LoVo (cell line): ENCODE data around the gene RALB.
"Not testable (repeated sequence)": the region's sequence is repeated elsewhere in the genome, so short reads cannot be mapped to it uniquely, and the experiment has no call there.

Source experiments
- DNase-seq: peaks from one replicate; pipeline ENCODE4 v3.0.0-alpha.2; 2016; ENCODE audit warnings: low spot score

Gene RALB

DNA sequence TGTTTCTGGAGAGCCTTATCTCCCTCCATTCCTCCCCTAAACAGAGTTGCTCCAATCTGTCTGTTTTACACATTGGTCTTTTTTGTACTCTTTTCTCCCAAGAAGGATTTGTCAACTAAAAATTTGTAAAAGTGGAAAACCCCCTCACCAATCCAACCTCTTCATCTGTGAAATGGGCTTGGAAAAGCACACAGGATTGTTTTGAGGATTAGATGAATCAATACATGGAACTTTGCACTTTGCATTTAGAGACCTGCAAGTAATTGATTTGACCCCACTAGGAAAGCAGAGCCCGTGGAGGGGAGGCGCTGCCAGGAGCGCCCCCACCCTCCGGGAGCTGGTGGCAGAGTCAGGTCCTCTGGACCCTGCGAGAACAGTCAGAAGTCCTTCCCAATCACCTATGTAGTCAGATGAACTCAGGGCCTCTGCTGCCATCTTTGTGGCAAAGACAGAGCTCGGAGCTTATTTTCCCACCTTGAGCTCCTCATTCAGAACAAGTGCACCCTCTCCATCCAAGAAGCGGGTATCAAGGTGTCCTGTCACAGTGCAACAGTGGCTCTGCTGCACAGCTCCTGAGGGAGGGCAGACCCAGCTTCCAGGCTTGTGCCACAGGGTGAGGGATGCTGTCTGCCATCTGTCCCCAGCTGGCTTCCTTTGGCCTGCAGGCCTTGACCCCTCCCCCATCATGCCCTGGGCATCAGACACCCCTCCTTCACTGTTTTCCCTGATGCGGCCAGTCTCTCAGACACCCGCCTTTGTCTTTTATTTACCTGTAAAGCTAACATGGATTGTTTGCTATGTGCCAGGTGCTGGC lies 27.7 kb upstream of the RALB start:
- DNase-seq: no peak

DNA sequence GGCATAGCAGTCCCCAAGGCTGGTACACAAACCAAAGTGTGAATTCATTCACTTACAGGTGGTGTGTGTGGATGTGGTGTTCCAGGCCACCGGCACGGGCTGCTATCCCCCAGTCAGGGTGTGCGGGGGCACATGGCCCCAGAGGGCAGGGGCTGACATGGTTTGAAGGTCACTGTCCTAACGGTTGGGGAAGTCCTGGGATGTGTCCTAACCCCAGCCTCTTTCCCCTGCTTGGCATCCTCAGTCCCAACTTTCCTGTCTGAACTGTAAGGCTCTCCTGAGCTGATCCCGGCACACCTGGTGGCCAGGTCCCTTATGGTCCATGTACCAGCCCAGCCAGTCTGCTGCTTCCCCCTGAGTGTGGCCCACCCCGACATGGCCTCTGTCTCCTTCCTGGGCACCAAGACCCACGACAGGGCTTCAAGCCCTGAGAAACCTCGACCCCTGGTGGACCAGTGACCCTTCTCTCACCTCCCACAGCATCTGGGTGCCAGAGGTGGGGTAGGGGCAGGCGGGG lies 27.0 kb upstream of the RALB start:
- DNase-seq: no peak

DNA sequence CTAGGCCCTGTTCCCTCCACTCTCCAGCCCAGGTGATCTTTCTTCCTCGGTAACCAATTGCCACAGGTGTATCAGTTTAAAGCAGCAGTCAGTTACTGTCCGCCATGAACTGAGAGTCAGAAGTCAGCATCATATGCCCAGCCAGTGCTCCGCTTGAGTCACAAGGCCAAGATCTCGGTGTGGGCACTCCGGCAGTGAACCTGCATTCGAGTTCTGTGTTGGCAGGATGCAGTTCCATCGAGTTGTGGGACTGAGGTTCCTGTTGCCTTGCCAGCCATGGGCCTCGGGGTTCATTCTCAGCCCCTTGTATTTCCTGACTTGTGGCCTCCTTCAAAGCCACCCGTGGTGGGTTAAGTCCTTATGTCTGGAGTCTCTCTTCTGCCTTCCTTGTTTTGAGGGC lies 26.3 kb upstream of the RALB start:
- DNase-seq: no peak

DNA sequence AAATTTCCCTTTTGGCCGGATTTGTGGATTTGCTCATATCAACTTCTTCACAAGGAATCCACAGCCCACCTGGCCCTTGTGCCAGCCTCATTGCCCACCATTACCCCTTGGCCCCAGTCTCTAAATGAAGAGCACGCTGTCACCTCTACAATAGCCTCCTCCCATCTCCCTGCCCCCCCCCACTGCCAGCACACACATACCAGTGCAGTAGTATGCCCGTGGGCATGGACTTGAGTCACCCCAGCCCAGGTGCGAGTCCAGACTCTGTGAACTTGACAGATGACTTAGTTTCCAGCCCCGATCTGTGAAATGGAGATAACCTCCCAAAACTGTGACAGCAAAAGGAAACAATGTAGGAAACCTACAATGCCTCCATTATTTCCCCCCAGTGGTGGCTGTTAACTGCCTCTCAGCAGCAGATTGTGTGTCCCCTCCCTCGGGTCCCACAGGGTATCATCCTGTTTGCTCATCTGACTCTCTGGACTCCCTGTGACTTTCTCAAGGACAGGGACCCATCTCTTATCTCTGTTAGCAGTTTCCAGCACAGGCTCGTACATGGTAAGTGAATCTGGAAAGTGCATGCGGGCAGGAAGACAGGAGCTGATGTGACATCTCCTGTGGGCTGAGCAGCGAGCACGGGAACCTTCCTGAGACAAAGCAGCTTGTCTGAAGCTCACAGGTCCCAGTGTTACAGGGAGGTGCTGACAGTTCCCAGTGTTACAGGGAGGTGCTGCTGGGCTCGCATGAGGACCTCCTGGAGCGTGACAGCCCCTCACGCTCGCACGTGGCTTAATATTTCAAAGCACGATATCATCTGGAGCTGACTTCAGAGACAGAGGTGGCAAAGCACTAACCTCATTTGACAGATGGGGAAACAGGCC lies 25.3 kb upstream of the RALB start:
- no peak for DNase-seq

DNA sequence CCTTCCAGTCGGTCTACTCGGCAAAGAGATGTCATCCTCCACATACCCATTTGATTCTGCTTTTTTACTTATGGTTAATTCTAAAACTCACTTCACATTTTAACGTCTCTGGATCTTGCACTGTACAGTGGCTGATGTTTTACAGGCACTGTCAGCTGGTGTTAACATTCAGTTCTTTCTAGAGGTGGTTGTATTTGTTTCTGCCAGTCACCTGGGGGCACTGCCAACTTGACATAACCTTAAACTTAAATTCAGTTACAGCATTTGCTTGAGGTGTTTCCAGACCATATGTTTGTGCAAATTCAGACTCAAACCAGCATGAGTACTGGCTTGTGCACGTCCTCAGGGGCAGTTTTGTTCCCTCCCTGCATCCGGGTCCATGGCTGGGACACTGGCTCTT lies 24.1 kb upstream of the RALB start:
- DNase-seq: no peak

DNA sequence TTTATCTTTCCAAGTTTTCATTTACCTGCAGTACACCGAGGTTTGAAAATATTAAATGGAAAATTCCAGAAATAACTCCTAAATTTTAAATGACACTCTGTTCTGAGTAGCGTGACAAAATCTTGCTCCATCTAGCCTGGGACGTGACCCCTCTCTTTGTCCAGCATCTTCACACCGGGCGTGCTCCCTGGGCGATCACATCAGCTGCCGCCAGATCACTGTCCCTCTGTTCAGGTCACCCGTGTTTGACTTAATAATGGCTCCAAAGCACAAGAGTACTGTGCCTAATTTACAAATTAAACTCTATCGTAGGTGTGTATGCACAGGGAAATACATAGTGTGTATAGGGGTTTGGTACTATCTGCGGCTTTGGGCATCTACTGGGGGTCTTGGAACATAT lies 23.3 kb upstream of the RALB start:
- no peak for DNase-seq

DNA sequence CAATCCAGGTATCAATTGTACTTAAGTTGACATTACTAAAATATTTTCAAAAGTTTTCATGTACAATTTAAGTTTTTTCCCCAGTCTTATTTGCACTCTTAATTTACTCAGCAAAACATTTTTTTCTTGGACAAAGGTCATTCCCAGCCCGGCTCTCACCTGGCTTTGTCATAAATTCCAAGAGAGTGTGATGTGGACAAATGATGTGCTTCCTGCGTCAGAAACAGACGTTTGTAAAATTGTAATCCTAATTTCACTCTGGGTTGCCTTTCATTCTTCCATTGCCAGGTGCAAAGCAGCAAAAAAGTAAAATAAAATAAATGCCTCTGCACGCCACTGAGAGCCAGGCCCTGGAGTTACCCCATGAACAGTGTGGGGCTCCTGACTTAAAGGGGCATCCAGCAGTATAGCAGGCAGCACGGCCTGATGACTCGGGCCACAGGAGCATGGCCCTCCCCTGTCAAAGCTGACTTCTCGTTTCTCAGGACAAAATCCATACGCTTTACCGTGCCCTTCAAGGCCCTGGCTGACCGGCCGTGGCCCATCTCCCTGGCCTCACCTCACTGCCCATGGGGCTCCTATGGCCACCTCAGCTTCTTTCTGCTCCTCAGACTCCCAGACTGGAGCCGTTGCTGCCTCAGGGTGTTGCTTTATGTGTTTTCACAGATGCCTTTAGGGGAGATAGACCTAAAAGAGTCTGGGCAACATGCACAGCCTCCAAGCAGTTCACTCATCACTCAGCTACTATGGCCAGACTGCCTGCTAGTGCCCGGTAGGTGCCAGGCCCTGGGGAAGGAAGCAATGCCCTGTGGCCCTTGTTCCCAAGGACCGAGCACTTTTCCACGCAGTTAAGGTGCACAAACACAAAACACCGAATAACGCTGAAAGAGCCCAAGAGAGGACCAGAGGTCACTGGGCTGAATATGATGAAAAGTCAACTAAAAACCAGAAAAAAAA lies 21.9 kb upstream of the RALB start:
- peak; percentile 30 for DNase-seq

DNA sequence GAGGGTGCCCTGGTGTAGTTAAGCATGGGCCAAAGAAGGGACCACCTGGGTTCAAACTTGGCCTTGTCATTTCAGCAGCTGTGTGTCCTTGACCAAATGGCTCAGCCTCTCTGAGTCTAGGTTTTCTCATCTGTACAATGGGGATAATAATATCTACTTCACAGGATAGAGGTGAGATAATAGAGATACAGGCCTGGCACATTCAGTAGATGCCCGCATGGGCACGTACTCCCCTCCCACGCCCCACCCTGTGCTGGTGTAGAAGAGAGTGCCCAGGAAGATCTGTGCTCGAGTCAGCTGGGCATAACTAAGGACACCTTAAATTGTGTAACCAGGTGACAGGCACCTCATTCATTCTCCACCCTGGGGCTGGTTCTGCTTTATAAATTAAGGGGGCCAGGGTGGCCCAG lies 21.1 kb upstream of the RALB start:
- no peak for DNase-seq

DNA sequence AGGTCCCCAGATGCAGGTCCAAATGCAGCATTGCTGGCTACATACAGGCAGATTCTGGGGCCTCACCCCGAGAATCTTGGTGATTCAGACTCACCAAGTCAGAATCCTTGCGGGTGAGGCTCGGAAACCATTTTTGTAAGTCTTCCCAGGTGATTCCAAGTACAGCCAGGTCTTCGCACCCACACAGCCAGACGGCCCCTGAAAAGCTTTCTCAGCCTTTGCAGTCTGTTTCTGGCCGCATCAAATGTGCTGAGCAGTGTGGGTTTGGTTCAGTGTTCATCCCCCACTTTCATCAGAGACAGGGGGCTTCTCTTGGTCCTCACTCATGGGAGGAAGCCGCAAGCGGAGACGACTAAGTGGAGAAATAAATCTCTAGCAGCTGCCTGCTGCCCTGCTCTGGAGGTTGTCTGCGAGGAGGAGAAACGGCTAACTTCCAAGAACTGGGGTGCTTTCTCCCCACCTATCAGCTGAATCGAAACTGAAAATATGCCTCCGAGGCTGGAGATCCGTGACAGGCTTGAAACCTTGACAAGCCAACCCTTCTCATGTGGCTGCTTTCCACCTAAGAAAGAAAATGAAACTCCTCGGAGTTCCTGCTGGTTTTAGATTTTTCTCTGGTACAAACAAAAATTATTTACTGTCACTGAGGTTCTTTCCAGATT lies 20.5 kb upstream of the RALB start:
- DNase-seq: peak; percentile 16

DNA sequence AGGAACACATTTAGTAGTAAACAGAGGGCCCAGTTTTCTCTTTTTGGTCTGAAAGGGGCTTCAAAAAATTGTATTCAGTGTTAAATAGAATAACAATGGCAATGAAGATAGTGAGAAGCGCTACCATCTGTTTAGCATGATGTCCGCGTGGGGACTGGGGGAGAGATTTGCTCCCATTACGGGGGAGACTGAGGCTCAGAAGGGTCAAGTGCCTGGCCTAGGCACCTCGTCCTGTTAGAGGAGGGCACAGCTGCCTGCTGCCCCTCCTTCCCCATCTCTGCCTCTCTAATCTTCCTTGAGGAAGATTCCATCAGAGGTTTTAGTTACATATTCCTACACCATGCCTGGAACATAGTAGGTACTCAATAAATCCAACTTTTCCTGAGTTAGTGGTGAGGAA lies 19.4 kb upstream of the RALB start:
- no peak for DNase-seq

DNA sequence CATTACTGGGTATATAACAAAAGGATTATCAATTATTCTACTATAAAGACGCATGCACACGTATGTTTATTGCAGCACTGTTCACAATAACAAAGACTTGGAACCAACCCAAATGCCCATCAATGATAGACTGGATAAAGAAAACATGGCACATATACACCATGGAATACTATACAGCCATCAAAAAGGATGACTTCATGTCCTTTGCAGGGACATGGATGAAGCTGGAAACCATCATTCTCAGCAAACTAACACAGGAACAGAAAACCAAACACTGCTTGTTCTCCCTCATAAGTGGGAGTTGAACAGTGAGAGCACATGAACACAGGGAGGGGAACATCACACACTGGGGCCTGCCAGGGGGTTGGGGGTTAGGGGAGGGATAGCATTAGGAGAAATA lies 17.5 kb upstream of the RALB start:
- DNase-seq: not testable (repeated sequence)

DNA sequence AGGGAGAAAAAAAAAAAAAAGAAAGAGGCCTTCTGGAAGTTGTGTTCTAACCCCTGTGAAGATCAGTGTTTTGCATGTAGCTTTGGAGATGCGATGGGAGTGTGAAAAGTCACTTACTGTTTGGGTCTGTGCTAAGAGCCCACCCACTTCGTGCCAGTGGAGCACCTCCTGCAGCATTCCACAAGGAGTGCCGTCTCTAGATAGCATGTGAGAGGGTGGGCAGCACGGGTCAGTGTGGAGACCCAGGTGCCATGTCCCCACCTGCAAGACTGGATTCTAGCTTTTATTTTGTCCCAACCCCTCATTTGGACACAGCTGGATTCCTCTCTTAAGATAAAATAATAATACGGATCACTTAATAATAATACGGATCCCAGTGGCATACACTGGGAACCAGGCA lies 17.0 kb upstream of the RALB start:
- DNase-seq: no peak

DNA sequence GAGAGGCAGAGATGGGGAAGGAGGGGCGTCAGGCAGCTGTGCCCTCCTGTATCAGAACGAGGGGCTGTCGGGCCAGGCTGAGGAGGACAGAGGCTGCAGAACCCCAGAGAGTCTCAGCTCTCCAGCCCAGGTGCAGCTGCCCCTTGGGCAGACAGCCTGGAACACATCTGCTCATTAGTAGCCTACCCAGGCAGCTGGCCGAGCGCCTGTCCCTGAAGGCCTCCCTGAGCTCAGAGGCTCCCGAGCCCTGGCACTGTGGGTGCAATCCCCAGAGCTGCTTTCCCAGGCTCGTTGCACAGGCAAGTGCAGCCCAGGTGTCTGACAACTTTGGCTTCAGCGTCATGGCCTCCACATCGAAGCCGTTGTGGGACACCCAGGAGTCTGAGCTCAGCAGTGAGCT lies 16.3 kb upstream of the RALB start:
- no peak for DNase-seq

DNA sequence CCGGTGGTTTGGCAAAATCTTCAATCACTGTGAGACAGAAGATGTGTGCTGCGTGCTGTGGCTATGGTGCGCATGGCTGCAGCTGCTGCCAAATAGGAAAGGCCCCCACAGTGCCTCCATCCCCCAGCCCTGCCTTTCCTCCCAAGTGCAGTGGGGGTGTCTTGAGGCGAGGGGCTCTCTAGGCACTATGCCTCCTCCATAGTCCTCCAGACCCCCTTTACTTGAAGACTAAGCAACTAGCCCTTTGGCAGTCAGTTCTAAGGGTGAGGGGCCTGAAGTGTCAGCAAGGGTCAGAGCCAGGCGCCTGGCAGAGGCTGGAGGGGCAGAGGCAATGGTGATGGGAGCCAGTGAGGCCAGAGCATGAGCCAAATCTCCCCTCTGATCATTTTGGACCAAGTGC lies 15.9 kb upstream of the RALB start:
- no peak for DNase-seq

DNA sequence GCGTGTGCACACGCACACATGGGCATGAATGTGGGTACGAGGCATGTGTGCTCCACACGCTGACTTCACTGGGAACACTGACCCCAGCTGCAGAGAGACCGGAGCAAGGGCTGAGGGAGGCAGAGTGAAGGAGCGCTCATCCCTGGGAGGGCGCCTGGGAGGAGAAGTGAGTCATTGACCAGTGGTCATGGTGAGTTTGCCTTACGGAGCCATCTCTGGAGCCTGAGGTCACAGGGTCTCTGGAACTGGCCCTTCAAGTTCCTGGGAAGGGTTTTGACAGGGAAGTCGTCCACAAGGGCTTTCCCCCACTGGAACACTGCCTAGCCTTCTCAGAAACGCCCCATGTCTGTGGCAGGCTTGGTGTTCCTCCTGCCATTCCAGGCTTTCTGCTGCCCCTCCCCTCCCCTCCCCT lies 15.2 kb upstream of the RALB start:
- peak; percentile 60 for DNase-seq

DNA sequence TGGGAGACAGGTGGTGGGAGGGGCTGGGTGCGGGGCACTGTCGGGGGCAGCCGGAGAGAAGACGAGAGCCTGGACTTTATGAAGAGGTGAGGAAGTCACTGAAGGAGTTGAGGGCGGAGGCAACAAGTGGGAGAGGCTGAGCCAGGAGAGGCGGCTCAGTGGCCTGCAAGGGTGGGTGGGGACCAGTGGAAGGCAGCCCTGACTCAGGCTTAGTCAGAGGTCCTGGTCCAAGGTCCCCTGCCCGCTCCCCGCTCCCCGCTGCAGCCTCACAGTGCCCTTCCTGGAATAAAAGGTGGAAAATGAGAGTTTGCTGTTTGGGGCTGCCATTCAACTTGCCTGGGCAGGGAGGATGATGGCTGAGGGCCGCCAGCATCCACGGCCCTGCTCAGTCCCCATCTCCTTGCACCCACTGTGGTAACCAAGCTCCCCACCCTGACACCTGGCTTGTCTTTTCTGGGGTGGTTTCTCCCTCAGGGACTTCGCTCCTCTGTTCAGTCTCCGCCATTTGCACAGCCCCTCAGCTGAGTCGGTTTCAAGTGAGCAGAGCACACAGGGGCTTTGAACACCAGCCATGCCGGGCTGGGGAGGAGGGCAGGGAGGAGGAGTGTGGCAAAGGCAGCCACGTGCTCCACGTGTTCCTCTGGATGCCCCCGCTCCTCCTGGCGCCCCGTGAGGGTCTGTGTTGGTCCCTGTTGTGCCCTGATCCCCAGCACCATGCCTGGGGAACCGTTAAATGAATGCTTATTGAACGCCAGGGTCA lies 13.7 kb upstream of the RALB start:
- peak; percentile 91 for DNase-seq

DNA sequence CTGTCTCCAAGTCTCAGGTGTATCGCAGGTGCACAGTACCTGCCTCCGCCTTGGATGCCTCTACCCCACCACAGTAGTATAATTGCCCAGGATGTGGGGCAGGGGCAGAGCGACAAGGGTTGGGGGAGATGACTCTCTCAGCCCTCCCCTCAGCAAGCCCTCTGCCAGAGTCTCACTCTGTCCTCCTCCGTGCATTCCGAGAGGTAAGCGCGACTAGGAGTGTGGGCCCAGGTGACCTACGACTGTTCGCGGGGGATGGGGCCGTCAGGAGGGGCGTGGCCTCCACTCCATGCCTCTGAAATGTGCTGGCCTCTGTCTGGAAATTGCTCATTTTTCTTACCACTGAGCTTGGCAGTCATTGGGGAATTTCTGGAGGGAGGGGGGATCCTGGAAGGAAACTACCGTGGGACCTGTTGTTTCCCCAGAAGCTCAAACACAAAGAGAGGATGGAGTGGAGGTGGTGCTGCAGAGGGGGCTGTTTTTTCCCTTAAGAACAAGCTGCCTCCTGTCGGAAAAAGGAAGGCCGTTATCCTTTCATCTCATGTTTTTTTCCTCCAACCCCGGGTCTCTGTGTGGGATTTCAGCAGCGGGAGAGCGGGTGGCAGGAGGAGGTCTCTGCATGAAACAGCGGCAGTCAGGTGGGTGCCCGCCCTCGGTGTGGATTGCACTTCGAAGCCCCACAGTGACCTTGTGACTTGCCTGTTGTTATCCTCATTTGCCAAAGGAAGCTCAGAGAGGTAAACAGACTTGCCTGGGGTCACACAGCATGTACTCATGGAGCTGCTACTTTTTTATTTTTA lies 13.0 kb upstream of the RALB start:
- peak; percentile 31 for DNase-seq

DNA sequence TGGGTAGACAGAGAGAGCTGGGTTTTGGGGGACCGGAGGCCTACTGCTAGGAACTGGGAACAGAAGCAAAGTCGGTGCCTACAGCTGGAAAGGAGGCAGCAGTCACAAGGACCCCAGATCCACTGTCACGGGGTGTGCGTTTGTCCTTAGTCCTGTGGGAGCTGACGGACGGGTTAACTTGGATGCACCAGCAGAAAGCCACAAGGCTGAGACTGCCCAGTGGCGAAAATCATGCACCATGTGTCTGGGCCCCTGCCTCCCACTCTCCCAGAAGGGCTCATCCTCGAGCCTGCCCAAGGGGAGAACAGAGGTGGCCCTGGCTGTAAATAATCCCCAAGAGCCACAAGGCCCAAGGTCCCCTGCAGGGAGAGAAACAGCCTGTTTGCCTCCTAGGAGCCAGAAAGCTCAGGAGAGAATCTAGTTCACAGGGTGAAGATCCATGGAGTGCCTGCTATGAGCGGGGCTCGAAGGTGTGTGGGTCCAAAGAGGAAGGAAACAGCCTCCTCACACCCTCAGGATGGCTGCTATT lies 11.7 kb upstream of the RALB start:
- DNase-seq: no peak

DNA sequence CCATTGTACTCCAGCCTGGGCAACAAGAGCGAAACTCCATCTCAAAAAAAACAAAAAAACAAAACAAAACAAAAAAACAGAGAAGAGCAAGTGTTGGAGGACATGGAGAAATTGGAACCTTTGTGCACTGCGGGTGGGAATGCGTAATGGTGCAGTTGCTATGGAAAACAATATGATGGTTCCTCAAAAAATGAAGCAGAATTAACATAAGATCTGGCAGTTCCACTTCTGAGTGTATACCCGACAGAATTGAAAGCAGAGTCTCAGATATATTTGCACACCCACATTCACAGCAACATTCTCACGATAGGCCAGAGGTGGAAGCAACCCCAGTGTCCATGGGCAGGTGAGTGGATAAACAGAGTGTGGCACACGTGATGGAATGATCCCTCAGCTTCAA lies 11.0 kb upstream of the RALB start:
- DNase-seq: no peak

DNA sequence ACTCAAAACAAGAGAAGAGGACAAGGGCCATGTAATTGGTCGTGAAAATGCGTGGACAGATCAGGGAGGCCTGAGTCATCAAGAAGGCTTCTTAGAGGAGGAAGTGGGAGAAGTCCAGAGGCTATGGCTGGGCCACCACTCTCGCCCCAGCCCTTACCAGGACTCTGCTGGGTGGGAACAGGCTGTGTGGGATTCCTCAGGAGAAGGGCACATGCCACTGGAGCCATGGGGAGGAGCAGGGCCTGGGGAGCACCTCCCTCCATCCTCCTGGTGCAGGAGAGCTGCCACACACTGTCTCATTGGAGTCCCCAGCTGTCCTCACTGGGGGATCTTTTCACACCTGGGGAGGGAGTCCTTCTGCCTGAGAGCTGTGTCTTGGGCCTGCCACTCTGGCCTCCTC lies 9.4 kb upstream of the RALB start:
- DNase-seq: peak; percentile 55
